T-helper 9 cell (primary cell): ENCODE data around the gene KLK11.

Experiments used
- DNase-seq: peaks from one replicate; pipeline ENCODE4 v3.0.0-alpha.2; 2020
- total RNA-seq, 2 donors: gene quantifications; one replicate each; lab custom pipeline; 2026; lab: John Stamatoyannopoulos, UW

The KLK11 gene, protein sequence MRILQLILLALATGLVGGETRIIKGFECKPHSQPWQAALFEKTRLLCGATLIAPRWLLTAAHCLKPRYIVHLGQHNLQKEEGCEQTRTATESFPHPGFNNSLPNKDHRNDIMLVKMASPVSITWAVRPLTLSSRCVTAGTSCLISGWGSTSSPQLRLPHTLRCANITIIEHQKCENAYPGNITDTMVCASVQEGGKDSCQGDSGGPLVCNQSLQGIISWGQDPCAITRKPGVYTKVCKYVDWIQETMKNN
- 0 reads per million in 2 donors for total RNA-seq

DNA sequence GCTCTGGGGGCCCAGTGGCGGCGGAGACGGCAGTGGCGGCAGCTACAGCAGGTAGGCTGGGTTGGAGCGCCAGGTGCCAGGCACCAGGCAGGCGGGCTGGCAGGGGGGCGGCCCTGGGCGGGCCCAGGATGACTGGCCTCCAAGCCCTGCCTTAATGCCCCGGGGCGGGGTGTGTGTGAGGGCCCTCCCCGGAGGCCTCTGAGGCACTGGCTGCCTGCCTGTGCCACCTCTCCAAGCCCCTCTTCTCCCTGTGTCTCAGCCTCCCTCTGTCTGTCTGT is at the start of gene KLK11:
TSS of gene KLK11 (minus strand) at position 63 of the 278 bp plus-strand sequence. CDS start 985 bp downstream, outside the sequence.
- no peak for DNase-seq

DNA sequence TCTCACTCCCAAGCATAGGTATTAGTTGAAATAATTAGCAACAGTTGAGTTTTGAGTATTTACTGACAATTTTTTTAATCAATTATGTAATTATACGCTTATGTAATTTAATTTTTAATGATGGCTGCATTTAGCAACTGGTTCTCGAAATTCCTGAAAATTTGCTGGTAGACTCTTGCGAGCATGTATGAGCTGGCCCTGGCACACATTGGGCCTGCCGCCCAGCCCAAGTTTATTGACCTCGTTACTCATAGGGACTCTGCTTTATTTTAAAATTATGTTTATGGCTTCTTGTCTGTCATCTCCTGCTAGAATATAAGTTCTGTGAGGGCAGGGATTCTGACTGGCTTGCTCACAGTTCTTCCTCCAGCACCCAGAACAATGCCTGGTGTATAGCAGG is 49.6 kb upstream of the KLK11 start:
- no peak for DNase-seq

DNA sequence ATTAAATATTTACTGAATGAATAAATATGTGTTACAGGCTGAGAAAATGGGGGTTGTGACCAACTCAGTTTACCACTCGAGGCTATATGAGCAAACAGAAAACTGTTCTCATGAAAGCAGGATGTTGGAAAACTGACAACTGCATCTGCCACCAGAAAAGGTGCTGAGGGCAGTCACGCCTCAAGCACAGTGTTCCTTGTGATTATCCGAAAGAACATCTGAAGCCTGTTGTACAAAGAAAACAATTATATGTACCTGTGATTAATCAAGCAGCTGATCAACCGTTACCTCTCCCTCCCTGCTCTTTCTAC is 44.6 kb upstream of the KLK11 start:
- DNase-seq: no peak

DNA sequence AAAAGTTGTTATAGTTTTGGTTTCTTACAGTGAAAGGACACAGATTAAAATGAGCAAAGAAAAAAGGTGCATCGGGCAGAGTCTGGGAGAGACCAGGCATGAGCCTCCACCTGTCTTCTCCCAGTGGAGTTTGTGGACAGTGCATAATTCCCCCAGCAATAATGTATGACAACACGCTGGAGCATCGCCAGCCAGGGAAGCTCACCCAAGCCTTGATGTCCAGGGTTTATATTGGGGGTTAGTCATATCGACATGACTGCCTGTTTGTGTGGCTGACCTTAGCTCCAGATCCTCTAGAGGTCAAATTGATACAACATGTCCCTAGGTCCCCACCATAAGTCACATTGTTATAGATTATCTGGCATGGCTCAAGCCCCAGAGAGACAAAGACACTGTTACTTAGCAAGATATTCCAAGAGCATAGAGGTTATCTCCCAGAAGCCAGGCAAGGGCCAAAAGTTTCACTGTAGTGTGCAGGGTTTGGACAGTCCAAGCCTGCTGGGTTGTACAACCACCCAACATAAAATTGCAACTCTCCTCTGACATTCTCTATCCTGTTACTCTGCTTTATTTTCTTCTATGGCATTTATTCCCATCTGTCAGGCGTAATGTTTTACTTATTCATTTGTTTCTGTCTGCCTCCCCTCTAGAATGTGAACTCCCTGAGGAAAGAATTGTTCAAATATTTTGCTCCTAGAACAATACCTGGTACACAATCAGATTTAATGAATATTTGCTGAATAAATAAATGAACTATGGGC is 44.1 kb upstream of the KLK11 start:
- no peak for DNase-seq

DNA sequence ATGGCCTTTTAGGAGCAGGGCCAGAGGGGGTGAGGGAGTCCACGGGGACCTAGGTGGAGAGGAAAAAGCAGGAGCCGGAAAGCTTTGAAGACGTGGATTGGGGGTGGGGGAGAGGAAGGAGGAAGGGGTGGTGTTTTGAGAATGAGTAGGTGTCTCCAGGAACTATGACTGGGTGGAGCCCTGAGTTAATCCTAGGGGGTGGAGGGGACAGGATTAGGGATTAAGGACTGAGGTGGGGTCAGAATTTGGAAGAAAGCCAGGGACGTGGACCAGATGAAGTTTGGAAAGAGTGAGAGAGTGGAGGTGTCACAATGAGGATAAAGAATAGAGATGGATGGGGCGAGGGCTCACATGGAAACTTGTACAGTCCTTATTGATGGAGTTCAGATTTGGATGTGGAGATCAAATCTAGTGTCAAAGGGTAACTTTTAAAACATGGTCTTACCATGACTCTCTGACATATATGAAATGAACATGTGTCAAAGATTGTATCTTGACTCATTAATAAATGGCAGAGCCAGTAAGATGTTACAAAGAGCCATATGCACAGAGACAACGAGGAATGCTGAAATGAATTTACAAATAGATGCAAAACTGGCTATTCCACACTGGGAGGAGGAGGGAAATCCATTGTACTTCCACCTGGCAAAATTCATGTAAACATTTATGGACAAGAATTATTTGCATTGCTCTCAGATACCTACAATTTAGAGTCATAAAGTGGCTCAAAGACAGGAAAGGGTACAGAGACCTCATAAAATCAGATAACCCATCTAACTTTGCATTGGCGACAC is 40.2 kb upstream of the KLK11 start:
- no peak for DNase-seq

DNA sequence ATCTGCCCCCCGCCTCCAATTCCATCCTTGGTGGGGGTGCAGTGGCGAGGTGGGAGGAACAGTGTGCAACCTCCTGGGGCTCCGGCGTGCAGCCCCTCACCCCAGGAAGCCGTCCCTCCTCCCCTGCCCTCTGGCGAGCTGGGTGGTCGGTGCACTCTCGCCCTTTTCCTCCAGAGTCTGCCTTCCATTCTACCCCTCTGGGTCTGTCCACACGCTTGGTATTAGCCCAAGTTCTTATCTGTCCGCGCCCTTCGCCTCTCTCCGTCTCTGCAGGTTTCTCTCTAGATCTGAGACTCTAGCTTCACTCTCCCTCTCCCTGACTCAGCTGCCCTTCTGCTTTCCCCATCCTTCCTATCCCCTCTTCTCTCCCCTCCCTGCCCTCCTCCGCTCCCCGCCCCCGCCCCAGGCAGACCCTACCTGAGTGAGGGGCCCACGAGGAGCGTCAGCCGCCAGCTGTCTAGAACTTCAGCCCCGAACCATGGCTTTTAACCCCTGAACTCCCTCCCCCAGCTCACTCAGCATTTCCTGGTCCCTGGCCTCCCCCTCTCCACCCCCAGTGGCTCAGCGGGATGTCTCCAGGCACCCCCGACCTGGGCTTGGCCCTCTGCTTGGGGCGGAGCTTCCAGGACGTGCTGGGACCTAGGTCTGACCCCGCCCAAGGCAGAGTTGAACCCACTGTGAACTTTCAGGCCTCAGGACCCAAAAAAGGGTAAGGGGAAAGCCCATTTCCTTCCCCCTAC is 39.0 kb upstream of the KLK11 start:
- DNase-seq: no peak

DNA sequence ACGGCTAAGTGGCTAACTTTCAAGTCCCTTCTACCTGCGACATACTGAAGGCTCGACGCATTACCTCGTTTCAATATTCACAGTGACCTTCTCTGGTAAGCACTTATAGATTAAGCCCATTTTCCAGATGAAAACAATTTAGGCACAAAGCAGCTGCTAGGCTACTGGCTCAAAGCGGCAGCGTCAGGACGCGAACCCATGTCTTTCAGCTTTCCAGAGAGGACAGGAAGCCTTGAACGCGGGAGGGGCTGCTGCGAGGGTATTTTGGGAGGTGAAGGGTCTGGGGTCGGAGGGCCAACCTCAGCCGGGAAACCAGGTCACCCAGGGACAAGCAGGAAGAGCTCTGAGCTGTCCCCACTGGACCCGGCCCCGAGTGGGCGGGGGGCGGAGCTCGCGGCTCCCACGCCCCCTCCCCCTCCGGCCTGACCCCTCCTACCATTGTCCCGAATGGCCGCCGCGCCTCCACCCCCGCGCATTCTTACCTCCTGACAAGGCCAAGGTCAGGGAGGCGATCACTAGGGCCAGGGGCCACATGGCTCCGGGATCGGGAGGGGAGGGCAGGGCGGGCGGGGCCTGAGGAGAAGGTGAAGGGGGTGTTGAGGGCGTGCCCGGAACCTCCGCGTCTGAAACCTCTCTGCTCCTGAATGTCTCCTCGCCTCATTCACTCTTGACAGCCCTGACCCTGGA is 38.3 kb upstream of the KLK11 start, which contains the start of gene KLK13:
TSS of gene KLK13 (minus strand) at position 559 of the 687 bp plus-strand sequence. CDS start at position 534, 25 bp downstream.
- no peak for DNase-seq

DNA sequence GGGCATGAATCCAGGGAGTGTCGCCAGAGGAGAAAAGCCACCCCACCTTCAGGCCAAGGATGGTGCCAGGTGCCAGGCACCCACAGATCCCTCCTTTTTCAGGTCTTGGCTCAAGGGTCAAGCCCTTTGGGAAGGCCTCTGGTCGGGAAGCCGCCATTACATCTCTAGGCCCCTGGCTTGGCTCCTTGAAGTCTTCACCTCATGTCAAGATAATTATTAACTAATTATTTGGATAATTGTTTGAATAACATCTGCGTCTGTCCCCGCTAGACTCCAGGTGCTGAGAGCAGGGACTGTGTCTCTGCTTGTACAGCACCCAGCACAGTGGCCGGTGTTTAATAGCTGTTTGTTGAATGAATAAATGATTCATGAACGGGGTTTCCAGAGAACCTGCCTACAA is 37.2 kb upstream of the KLK11 start:
- DNase-seq: no peak

DNA sequence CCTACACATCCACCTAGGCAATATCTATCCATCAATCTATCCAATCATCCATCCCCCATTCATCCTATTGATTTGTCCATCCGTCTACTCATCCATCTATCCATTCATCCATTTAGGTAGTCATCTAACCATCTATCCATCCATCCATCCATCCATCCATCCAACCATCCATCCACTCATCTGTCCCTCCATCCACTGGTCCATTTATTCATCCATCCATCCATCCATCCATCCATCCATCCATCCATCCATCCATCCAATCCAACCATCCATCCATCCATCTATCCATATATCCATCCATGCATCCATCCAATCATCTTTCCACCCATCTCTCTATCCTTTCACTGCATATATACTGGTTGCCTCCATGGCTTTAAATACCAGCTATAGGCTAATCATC is 34.6 kb upstream of the KLK11 start:
- no peak for DNase-seq

DNA sequence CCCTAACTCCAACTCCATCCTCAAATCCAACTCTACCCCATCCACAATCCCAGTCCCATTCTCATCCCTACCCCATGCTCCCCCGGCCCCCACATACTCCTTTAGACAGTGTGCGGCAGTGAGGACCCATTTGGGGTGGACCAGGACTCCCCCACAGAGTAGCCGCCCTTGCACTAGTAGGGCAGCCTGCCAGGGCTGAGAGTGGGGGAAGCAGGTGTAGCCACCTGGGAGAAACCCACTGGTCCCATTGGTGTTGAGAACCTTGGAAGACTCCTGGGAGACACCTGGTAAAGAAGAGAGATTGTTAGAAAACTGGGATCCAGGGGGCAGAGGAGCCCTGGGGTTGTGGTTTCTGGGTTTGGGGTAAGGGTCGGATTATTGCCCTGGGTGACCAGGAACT is 33.9 kb upstream of the KLK11 start:
- DNase-seq: no peak

DNA sequence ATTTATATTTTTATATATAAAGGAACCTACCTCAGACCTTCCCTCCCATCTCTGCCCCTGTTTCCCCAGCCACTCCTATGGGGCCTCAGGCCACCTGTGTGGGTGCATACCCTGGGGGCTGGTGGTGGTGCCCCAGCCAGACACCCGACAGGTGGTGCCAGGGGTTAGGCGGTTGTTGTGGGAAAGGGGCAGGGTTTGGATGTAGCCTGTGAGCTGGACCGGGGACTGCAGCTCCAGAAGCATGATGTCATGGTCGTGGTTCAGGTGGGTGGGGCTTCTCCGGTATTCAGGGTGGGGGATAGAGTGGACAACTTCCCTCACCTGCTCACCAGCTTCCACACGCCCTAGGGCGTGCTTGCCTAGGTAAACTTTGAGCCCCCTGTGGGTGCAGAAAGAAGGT is 33.3 kb upstream of the KLK11 start:
- no peak for DNase-seq

DNA sequence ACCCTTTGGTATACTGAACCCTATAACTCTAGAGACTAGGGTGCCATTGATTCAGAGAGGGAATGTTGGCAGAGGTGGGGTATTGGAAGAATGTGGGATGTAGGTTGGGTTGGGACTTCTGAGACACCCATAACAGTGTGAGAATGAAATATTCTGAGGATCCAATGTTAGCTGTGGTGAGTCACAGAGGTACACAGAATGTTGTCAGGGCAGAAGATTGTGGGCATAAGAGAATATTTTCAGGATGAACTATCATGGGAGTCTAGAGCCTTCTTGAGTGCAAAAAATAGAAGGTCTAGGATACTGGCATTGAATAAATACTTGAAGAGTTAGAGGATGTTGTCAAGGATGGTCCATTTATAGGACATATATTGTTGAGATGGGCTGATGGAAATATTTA is 29.4 kb upstream of the KLK11 start:
- DNase-seq: no peak

DNA sequence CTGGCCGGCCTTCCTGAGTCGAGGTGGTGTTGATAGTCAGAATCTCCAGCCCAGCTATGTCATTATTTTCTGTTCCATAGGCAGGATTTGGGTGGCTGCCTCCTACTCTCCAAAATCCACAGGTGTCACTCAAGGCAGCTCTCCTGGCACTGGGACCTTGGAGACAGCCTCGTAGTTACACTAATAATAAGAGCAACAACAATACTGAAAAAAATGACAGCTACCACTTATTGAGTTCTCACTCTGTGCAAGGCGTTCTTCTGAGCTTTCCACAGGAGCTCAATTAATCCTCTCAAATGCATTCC is 20.6 kb upstream of the KLK11 start:
- DNase-seq: no peak

DNA sequence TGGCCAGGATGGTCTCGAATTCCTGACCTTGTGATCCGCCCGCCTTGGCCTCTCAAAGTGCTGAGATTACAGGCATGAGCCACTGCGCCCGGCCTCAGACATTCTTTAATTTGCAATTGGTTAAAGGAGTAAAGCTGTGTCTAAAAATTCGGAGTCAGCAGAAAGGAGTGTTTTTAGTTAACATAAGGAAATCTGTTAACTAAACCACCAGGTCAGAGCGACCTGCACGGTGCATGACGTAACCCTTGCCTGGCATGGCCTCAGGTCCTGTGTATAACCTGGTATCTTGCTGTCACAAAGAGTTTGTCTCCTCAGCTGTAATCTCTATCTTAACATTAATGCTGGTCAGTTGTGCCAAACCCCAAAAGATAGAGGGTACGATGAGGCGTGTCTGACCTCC is 17.9 kb upstream of the KLK11 start:
- no peak for DNase-seq

DNA sequence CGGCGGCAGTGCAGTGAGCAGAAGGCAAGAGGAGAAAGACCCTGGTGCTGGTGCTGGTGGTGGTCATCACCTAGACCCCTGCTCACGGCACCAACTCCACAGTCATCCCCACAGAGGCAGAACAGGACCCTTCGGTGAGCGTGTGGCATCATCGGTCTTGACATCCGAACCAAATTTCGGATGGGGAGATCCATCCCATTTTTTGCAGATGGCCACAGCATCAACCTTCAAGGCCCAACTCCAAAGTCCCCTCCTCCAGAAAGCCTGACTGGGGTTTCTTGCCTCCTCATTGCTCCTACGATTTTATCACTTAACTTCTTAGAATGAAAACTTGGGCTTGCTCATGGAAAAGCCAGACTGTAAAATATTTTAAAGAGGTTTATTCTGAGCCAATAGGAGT is 17.1 kb upstream of the KLK11 start:
- DNase-seq: no peak

DNA sequence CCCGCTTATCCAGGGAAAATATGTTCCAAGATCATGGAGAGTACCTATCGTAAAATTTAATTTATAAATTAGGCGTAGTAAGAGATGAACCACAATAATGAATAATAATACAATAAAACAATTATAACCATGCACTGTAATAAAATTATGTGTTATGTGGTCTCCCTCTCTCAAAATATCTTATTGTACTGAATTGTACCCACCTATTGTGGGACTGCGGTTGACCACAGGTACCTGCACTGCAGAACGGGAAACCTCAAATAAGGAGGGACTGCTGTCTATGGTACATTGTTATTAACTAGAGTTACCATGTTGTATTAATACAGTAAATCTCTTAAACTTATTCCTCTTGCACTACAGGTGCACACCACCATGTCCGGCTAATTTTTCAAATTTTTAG is 13.7 kb upstream of the KLK11 start:
- DNase-seq: no peak

DNA sequence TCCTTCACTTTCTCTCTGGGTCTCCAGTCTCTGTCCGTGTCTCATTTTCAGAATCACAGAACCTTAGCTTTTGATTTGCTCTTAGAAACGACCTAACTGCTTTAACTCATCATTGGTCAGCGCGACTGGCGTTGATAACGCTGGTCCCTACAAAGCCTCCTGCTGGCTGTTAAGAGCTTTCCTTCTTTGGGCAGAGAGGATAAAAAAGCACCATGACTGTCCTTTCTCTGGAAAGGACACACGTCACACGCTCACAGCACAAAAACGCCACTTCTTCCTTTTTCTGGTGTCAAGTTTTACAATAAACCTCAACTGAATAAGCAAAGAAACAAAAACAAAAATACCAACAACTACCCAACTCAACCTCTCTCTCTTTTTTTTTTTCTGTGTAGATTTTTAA is 10.1 kb upstream of the KLK11 start:
- DNase-seq: no peak

DNA sequence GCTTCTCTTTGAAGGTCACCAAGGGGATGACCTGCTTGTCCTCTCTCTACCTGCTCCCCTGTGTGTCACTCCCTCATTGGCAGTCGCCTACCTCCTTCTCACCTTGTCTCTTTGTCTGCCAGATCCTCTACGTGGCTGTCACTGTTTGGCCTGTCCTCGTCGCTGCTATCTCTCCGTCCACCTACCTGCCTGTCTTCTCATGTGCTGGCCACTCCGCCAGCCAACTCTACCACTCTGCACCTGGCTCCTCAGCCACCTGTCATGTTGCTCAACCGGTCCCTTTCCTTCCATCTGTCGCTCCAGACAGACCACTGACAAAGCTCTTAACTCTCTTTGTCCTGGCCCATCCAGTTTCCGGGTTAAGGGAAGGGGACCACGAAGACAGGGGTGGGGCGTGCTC is 8.3 kb upstream of the KLK11 start, which contains the start of gene KLK12:
TSS of gene KLK12 (minus strand) at position 299 of the 400 bp plus-strand sequence. CDS start 381 bp downstream, outside the sequence.
- no peak for DNase-seq

DNA sequence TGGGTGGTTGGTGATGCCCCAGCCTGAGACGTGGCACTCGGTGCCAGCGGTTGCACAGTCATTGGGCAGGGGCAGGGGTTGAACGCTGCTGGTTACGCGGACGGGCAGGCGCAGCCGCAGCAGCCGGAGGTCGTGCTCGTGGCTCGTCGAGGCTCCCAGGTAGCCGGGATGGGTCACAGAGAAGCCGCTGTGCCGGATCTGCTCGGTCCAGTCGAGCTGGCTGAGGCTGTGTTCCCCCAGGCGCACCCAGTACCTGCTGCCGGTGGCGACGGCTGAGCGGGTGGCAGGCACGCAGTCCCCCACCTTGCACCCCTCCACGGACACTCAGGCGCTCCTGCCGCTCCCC is 5.4 kb upstream of the KLK11 start:
- no peak for DNase-seq

DNA sequence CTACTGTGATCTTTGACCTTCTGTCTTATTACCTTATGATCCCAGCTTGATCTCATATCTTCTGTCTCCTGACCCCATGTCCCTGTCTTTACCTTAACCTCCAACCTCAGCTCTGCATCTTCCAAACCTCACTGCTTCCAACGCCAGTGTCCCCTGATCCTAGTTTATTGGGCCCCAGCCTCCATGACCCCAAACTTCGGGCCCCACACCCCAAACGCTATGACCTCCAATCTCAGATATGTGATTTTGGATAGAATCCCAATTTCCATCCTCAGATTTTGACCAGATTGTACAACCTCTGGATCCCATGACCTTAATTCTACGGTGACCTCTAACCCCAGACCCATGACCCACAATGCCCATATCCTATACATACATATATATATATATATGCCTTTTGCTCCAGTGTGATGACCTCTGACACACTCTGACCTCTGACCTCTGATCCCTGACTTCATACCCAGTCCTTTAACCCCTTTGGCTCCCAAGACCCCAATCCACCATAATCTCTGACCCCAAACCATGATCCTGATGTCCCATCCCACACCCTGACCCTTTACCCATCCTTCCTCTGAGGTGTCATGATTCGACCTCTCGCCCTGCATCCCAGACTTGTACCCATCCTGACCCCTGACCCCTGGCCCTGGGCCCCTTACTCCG is 4.9 kb upstream of the KLK11 start:
- DNase-seq: no peak

DNA sequence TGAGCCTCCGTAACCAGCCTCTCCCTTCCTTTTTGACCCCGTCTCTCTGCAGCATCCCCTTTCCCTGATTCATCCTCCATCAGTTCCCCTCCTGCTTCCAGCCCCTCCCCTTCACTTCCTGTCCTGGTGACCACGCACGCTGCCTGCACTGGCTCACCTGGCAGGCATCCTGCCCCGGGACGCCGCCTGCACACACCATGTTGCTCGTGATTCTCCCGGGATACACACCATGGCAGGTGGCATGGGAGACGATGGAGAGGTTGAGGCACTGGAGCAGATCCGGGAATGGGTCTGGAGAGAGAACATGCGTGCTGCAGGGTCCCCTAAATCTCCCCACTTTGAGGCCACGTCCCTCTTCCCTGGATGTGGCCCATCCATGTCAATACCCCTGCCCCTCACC is 4.2 kb upstream of the KLK11 start:
- no peak for DNase-seq

DNA sequence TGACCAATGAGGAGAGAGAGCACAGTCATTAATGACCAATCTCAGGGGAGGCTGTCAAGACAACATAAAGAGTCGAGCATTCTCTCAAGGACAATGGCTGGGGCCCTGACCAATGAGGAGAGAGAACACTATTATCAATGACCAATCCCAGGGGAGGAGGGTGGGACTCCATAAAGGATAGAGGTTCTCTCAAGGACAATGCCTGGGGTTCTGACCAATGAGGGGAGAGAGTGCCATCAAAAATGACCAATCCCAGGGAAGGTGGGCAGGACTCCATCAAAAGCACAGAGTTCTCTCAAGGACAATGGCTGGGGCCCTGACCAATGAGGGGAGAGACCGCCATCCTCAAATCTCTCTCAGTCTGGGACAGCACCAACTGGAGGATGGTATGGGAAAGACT is 3.3 kb upstream of the KLK11 start:
- DNase-seq: no peak
